Progenitor cell of endocrine pancreas (in vitro differentiated cells): ENCODE results near the gene SYS1. TPM values are rescaled to one million over a fixed set of nuclear protein-coding genes. Genes with fewer than 3 reads are reported as not detected.

Source experiments
- DNase-seq: peaks from one replicate; pipeline ENCODE4 v3.0.0; 2021; ENCODE audit warnings: low spot score; ENCODE audit not compliant: unreplicated experiment
- H3K27ac Mint-ChIP-seq: 2 replicates; pipeline ENCODE4 v1.8.0; 2021; ENCODE audit warnings: mild to moderate bottlenecking, moderate library complexity, mixed read lengths
- H3K27me3 Mint-ChIP-seq: 2 replicates; pipeline ENCODE4 v1.8.0; 2021; ENCODE audit warnings: mixed read lengths
- H3K36me3 Mint-ChIP-seq: 2 replicates; pipeline ENCODE4 v1.8.0; 2022; ENCODE audit warnings: mixed read lengths; ENCODE audit not compliant: insufficient read depth
- H3K4me1 Mint-ChIP-seq: 2 replicates; pipeline ENCODE4 v1.8.0; 2021; ENCODE audit warnings: low read depth, mixed read lengths
- H3K4me3 Mint-ChIP-seq: 2 replicates; pipeline ENCODE4 v1.8.0; 2021; ENCODE audit warnings: low read depth, mild to moderate bottlenecking, moderate library complexity, mixed read lengths
- H3K9me3 Mint-ChIP-seq: 2 replicates; pipeline ENCODE4 v1.8.0; 2021; ENCODE audit warnings: low read depth, mixed read lengths
- total RNA-seq: library from RNA; stranded (reverse); gene quantifications from 2 replicates; pipeline ENCODE4 v1.2.1, GENCODE V29; 2021
- TF ChIP-seq, protein P1 (sequence below): fragments of 200-600 bp; sonication (generic); IDR thresholded peaks from one replicate; pipeline ENCODE4 v1.5.0; 2021; ENCODE audit warnings: antibody characterized with exemption, mild to moderate bottlenecking; ENCODE audit not compliant: unreplicated experiment

SYS1 gene
- total RNA-seq, 1 donor from 2014 or later = 31.9 TPM

DNA sequence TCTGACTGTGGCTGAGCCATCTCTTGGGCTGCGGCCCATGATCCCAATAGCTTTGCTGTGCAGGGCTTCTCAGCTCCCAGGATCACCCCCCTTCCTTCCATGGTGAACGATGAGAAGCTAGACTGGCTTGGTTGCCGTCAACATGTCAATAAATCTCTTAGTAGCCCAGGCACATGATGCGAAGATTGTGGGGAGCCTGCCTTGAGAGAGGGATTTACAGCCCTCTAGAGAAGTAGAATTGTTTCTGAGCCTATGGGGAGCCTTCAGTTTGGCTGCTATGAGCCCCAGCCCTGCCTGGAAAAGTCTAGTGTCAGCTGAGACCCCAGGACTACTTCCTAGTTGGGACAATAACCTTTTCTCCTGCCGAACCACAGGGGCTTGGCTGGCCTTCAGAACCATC, 49.7 kb downstream of the SYS1 start:
- TF ChIP-seq, protein P1, sequence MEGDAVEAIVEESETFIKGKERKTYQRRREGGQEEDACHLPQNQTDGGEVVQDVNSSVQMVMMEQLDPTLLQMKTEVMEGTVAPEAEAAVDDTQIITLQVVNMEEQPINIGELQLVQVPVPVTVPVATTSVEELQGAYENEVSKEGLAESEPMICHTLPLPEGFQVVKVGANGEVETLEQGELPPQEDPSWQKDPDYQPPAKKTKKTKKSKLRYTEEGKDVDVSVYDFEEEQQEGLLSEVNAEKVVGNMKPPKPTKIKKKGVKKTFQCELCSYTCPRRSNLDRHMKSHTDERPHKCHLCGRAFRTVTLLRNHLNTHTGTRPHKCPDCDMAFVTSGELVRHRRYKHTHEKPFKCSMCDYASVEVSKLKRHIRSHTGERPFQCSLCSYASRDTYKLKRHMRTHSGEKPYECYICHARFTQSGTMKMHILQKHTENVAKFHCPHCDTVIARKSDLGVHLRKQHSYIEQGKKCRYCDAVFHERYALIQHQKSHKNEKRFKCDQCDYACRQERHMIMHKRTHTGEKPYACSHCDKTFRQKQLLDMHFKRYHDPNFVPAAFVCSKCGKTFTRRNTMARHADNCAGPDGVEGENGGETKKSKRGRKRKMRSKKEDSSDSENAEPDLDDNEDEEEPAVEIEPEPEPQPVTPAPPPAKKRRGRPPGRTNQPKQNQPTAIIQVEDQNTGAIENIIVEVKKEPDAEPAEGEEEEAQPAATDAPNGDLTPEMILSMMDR = no peak
- DNase-seq = no peak
- H3K27ac Mint-ChIP-seq = no peak overlapping the region
- H3K4me3 Mint-ChIP-seq = no peak overlapping the region
- no peaks in the 10 kb centered on the region for H3K9me3 Mint-ChIP-seq
- H3K4me1 Mint-ChIP-seq = peaks cover 14% of the 10 kb centered on the region
- peaks cover 6% of the 10 kb centered on the region for H3K36me3 Mint-ChIP-seq
- peaks cover under 1% of the 10 kb centered on the region for H3K27me3 Mint-ChIP-seq

DNA sequence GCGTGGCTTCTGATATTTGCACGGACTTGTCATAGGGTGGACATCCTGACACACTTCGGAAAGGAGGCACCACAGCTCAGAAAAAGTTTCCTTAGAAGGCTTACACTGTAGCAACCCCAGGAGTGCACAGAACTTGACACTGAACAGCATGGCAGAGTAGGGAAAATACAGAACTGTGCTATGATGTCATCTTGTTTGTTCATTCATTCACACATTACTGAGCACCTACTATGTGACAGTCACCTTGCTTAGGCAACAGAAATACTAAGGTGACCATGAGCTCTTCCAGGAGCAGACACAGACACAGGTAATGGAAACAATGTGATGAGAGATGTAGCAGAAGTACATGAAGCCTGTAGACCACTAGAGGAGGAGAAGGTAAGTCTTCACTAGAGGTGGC, 50.5 kb downstream of the SYS1 start:
- no peak for DNase-seq
- peaks cover 15% of the 10 kb centered on the region for H3K4me1 Mint-ChIP-seq
- H3K4me3 Mint-ChIP-seq = no peak overlapping the region
- H3K27ac Mint-ChIP-seq = no peak overlapping the region
- no peaks in the 10 kb centered on the region for H3K27me3 Mint-ChIP-seq
- peaks cover 7% of the 10 kb centered on the region for H3K36me3 Mint-ChIP-seq
- H3K9me3 Mint-ChIP-seq = no peaks in the 10 kb centered on the region
- TF ChIP-seq, protein P1 = no peak

DNA sequence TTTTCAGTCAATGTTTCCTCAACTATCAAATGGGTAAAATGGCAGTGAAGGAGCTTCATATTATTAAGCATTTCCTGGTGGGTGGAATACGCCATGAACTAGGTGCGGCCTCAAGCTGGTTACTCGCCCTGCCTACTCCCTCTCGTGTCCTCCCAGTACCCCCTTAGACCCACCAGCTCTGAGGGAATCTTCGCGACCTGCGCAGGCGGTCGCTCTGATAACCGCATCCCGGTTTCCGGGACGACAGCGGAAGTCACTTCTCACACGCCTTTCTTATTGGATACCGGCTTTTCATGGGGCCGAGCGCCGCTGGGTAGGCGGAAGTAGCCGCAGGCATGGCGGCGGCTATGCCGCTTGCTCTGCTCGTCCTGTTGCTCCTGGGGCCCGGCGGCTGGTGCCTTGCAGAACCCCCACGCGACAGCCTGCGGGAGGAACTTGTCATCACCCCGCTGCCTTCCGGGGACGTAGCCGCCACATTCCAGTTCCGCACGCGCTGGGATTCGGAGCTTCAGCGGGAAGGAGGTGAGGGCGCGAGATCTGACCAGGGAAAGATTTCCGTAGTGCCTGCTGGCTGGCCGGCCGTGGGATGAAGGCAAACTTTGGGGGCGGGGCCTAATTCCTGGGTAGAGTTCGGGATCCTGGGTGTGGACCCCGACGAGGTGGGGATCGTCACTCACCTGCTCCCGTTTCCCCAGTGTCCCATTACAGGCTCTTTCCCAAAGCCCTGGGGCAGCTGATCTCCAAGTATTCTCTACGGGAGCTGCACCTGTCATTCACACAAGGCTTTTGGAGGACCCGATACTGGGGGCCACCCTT, 53.1 kb downstream of the SYS1 start, which contains the start of gene PIGT:
Gene PIGT (plus strand): TSS at position 320 of the 816 bp plus-strand sequence. CDS start 16 bp downstream, at position 336.
- peaks cover 18% of the 10 kb centered on the region for H3K4me1 Mint-ChIP-seq
- H3K36me3 Mint-ChIP-seq = peaks cover 9% of the 10 kb centered on the region
- peak within 1 kb of the TSS; percentile 92 for H3K27ac Mint-ChIP-seq
- peak; percentile 54 for DNase-seq
- H3K27me3 Mint-ChIP-seq = no peaks in the 10 kb centered on the region
- H3K9me3 Mint-ChIP-seq = no peaks in the 10 kb centered on the region
- H3K4me3 Mint-ChIP-seq = peak within 1 kb of the TSS; percentile 97
- TF ChIP-seq, protein P1 = no peak

DNA sequence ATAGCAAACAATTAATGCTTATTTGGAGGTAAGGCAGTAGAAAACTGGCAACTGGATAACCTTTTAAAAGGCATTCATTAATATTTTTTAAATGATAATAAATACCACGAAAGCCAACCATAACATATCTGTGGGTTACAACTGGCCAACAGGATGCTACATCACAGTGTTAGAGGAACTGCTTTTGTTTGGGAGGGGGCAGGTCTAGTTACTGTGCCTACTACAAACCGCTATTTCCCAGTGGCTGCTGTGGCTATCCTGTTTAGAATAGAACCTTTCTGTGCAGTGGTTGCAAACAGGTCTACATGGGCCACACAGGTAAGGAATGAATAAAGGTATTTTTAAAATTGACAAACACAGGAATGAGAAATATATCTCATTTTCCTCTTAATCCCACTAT, 54.0 kb downstream of the SYS1 start:
- Mint-ChIP-seq H3K27me3 (no peaks in the 10 kb centered on the region), H3K27ac (no peak overlapping the region), H3K9me3 (no peaks in the 10 kb centered on the region), H3K4me3 (peak overlapping the region; percentile 97), H3K4me1 (peaks cover 18% of the 10 kb centered on the region), H3K36me3 (peaks cover 9% of the 10 kb centered on the region)
- TF ChIP-seq, protein P1 = no peak
- DNase-seq = no peak

Other genes with a start within 250 kb of the SYS1 start
- gene WFDC5, start 248.0 kb upstream of the SYS1 start, total RNA-seq = not detected in 2 replicates
- not detected in 2 replicates for gene WFDC12, start 238.7 kb upstream of the SYS1 start, total RNA-seq
- not detected in 2 replicates for gene PI3, start 188.3 kb upstream of the SYS1 start, total RNA-seq
- not detected in 2 replicates for gene SEMG1, start 156.1 kb upstream of the SYS1 start, total RNA-seq
- not detected in 2 replicates for gene SEMG2, start 141.8 kb upstream of the SYS1 start, total RNA-seq
- gene SLPI, start 108.6 kb upstream of the SYS1 start, total RNA-seq = not detected in 2 replicates
- gene RBPJL, start 56.3 kb upstream of the SYS1 start, total RNA-seq = 1.4 and 1.5 TPM in 2 replicates
- gene MATN4, start 54.9 kb upstream of the SYS1 start, total RNA-seq = 0.20 TPM in 1 of 2 replicates, not detected in the other
- gene SDC4, start 14.7 kb upstream of the SYS1 start, total RNA-seq = 112 and 121 TPM in 2 replicates
- not detected in 2 replicates for gene TP53TG5, start 15.2 kb downstream of the SYS1 start, total RNA-seq
- 22.0 and 23.2 TPM in 2 replicates for gene DBNDD2, start 45.1 kb downstream of the SYS1 start, total RNA-seq
- 85.1 and 87.7 TPM in 2 replicates for gene PIGT, start 53.0 kb downstream of the SYS1 start, total RNA-seq
- gene WFDC2, start 106.6 kb downstream of the SYS1 start, total RNA-seq = 161 and 188 TPM in 2 replicates
- gene SPINT3, start 152.5 kb downstream of the SYS1 start, total RNA-seq = not detected in 2 replicates
- not detected in 2 replicates for gene WFDC6, start 176.3 kb downstream of the SYS1 start, total RNA-seq
- not detected in 2 replicates for gene EPPIN, start 184.2 kb downstream of the SYS1 start, total RNA-seq
- gene WFDC8, start 216.1 kb downstream of the SYS1 start, total RNA-seq = not detected in 2 replicates